ENCODE data around the gene RND2.

The RND2 gene

GRCh38 chr17:43006639-43007551 is 18.1 kb upstream of the RND2 start, which contains the start of gene IFI35:
IFI35 (plus strand) TSS chr17:43006784; CDS start chr17:43006948, 164 bp downstream.
- peak; percentile 80 for DNase-seq

GRCh38 chr17:43010667-43011308 is 14.2 kb upstream of the RND2 start:
- DNase-seq: no peak

- DNase-seq: no peak
Observed at GRCh38 chr17:43011728-43012472, 13.1 kb upstream of the RND2 start.

- DNase-seq: no peak
Observed at GRCh38 chr17:43013296-43013695, 11.7 kb upstream of the RND2 start.

- no peak for DNase-seq
Observed at GRCh38 chr17:43014020-43014648, 10.9 kb upstream of the RND2 start.

- no peak for DNase-seq
Observed at GRCh38 chr17:43014649-43015542, 10.1 kb upstream of the RND2 start.

GRCh38 chr17:43015579-43015978 is 9.5 kb upstream of the RND2 start:
- DNase-seq: no peak

DNA sequence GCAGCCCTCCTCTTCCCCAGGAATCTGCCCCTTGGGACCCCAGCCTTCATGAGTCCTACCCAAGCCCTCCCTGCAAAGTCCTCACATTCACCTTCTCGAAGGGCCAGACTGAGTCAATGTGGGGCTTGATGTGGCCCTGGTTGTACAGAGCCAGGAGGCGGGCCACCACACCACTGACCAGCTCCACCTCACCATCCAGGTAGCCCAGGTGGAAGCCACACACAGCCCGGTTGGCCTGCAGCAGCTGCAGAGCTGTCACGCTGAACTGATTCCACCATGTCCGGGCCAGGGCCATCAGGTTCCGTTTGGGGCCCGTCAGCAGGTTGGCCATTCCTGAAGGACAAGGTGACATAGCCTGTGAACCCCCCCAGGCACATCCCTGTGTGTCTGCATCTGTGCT is 8.8 kb upstream of the RND2 start:
- DNase-seq: no peak

GRCh38 chr17:43018008-43018853 is 6.8 kb upstream of the RND2 start:
- DNase-seq: no peak

GRCh38 chr17:43018932-43019331 is 6.1 kb upstream of the RND2 start:
- no peak for DNase-seq

GRCh38 chr17:43019418-43019817 is 5.6 kb upstream of the RND2 start:
- no peak for DNase-seq

DNA sequence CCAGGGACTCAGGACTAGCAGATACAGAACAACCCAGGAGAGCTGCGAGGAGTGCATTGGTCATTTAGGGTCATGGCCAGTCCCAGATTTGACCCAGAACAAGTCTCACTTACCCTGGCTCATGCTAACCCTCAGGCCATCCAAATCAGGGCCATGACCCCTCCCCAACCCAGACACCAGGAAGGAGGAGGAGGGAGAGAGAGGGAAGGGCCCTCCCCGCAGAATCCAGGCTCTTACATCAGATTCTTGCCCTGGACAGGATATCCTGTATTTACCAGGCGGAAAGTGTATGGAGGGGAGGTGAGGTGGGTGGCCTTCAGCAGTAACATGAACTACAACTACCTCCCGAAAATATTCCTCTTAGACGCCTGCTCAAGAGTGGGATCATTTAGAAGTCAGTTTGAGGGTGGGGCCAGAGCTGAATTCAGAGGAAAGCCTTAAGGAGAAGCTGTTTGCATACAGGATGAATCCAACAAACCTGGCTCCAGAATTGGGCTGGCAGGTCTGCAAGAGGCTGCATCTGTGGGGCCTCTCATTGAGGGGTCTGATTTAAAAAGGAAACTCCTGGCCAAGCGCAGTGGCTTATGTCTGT is 4.9 kb upstream of the RND2 start:
- DNase-seq: peak; percentile 6

DNA sequence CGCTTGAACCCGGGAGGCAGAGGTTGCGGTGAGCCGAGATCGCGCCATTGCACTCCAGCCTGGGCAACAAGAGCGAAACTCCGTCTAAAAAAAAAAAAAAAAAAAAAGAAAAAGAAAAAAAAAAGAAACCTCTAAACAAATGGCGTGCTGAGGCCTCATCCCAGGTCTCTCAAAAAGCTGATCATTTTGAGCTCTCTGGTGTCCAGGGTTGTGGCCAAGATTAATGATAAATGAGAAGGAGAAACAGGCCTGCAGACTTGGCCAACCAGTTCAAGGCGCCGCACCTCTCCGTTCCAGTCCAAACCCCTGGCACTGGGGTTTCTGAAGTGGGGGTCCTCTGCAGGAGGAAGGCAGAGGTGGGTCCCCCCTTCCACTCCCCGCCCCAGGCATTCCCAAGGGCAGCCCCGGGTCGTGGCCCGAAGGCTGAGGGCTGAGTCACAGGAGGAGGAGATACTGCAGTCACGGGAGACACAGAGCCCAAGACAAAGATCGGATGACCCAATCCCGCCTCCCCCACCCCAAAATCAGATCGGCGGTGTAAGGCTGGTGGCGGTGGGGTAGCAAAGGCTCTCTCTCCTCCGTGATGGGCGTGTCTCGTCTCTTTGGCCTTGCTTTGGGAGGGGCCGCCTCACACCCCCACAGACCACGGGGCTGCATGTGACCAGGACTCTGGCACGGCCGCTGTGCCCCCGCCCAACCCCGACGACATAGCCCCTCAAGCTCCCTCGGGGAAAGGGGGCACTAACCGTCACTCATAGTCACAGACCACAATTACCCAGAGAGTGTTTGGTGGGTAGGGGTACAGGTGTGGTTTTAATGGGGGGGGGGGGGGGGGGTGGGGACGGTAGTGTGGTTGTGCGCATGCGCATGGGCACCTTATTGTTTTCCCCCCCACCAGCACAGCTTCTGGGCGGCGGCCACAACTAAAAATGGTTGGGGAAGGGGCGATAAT is 4.0 kb upstream of the RND2 start:
- DNase-seq: peak; percentile 74

DNA sequence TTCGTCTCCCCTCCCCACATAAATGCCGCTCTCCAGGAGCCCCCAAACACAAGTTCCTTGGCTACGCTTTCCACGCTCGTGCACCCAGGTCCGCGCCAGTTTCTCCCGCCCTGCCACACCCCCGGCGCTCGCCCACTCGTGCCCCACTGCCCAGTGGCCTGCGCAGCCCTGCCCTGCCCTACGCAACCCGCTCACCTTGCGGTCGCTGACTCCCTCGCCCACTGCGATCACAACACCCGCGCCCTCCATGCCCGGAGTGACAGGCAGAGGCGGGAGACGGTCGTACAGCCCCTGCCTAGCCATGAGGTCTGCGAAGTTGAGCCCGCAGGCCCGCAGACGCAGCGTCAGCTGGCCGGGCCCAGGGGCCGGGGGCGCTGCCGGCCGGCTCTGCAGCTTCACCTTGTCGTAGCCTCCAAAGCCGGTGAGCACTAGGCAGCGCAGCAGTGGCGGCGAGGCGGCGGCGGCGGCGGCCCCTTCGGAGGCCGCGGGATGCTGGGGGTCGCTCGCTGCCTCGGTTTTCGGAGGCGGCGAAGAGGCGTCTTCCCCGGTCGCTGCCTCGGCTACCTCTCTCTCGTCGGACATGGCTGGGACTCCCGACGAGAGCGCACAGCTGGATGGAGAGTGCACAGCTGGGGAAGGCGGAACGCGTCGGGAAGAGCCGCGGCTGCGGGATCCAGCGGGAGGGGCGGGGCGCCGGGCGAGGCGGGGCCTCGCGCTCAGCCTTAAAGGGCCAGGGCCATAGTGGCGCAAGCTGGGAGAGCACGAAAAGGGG is 3.1 kb upstream of the RND2 start, which contains the start of gene VAT1:
VAT1 (minus strand) TSS at position 645 of the 772 bp plus-strand sequence; CDS start at position 582, 63 bp downstream.
- DNase-seq: peak; percentile 67

DNA sequence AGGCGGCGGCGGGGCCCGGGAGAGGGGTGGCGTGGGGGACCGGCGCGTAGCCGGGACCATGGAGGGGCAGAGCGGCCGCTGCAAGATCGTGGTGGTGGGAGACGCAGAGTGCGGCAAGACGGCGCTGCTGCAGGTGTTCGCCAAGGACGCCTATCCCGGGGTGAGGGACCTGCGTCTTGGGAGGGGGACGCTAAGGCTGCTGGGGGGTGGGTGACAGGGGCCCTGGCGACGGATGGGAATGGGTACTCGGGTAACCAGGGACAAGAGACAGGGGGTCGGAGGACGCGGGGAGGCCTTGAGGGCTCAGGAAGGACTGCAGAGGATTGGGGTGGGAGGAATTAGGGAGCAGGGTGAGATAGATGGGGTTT is 243 bp downstream of the RND2 start:
- no peak for DNase-seq

- no peak for DNase-seq
Observed at GRCh38 chr17:43025766-43026537, 921 bp downstream of the RND2 start.

GRCh38 chr17:43026595-43026994 is 1.6 kb downstream of the RND2 start:
- no peak for DNase-seq

Measured in NCI-H226 (cell line).